HepG2 (cell line): ENCODE data around the gene DLG2. TPM values are rescaled to one million over a fixed set of nuclear protein-coding genes. Genes with fewer than 3 reads are reported as not detected.

Source experiments
- ATAC-seq: fragments of 200-7000 bp; cut with Tn5 transposase; 3 replicates; pipeline ENCODE4 v1.9.1; 2020; ENCODE audit warnings: mild to moderate bottlenecking, moderate library complexity
- BruUV-seq: library from RNA; stranded (reverse); fragments of 400-500 nt; replicated peaks from 2 replicates; lab custom pipeline; 2021; lab: Mats Ljungman, UMichigan
- CTCF ChIA-PET: fragments of 300-600 bp; formaldehyde crosslinking; extraction: SDS; loops from one replicate; lab custom pipeline; 2021; ENCODE audit warnings: low total read pairs, inconsistent platforms, low intra/inter-chr PET ratio; lab: Yijun Ruan, JAX
- POLR2A ChIA-PET: fragments of 350-600 bp; sonication (Branson Sonifier 250); formaldehyde crosslinking; loops from one replicate; lab custom pipeline; 2020; ENCODE audit warnings: antibody characterized with exemption, inconsistent platforms; lab: Yijun Ruan, JAX
- DNase-seq: peaks from one replicate; pipeline ENCODE4 v3.0.0-alpha.2; 2015; ENCODE audit warnings: low spot score
- FAIRE-seq: peaks from 3 replicates; lab custom pipeline; 2011; peaks lifted over from hg19 to GRCh38; lab: Jason Lieb, UNC
- H2AFZ ChIP-seq: one replicate; pipeline ENCODE4 v1.6.1; 2011; ENCODE audit warnings: low read length, inconsistent platforms
- H3K27ac ChIP-seq: fragments of 300-600 bp; 3 replicates; pipeline ENCODE4 v1.8.0; 2011; ENCODE audit warnings: mixed run types, mild to moderate bottlenecking, mixed read lengths, low read length, inconsistent platforms; ENCODE audit not compliant: insufficient read depth; ENCODE audit errors: extremely low read length
- H3K27me3 ChIP-seq, 2 experiments: fragments of 200-600 bp in 1 of 2; 2 replicates in 1 of 2; 3 replicates in 1 of 2; pipeline versions ENCODE4 v1.6.0 to v1.8.0; 2011; ENCODE audit warnings: low read length in 2 of 2, mild to moderate bottlenecking in 2 of 2, moderate library complexity in 2 of 2, inconsistent platforms in 1 of 2; ENCODE audit not compliant: insufficient read depth in 2 of 2, control insufficient read depth in 1 of 2
- H3K36me3 ChIP-seq, 2 experiments: fragments of 200-600 bp in 1 of 2; replicated peaks in 1 of 2; 2 replicates in 1 of 2; 3 replicates in 1 of 2; pipeline versions ENCODE4 v1.5.1 to v1.8.0; 2011; ENCODE audit warnings: low read length in 2 of 2, inconsistent platforms in 1 of 2; ENCODE audit not compliant: insufficient read depth in 2 of 2, control insufficient read depth in 1 of 2
- H3K4me1 ChIP-seq: 2 replicates; pipeline ENCODE4 v1.5.1; 2012; ENCODE audit warnings: low read length, inconsistent platforms; ENCODE audit not compliant: insufficient read depth
- H3K4me2 ChIP-seq: 2 replicates; pipeline ENCODE4 v1.6.0; 2011; ENCODE audit warnings: low read depth, low read length, inconsistent platforms
- H3K4me3 ChIP-seq, 3 experiments: fragments of 200-600 bp in 1 of 3; sonication (generic), shearing (Covaris generic) in 1 of 3; replicated peaks in 1 of 3; 2 replicates each; pipeline ENCODE4 v1.5.1; 2011 to 2016; ENCODE audit warnings: low read length in 3 of 3, inconsistent platforms in 2 of 3, low read depth in 2 of 3, mild to moderate bottlenecking in 2 of 3, control low read depth in 1 of 3, mixed read lengths in 1 of 3; ENCODE audit not compliant: insufficient read depth in 1 of 3
- H3K79me2 ChIP-seq: one replicate; pipeline ENCODE4 v1.6.1; 2011; ENCODE audit warnings: low read length, inconsistent platforms; ENCODE audit not compliant: insufficient read depth
- H3K9ac ChIP-seq: 2 replicates; pipeline ENCODE4 v1.6.0; 2011; ENCODE audit warnings: mild to moderate bottlenecking, low read depth, low read length, inconsistent platforms; ENCODE audit not compliant: insufficient read depth
- H3K9me3 ChIP-seq: 2 replicates; pipeline ENCODE4 v1.5.1; 2012; ENCODE audit warnings: mild to moderate bottlenecking, low read length
- H4K20me1 ChIP-seq: 2 replicates; pipeline ENCODE4 v1.6.0; 2011; ENCODE audit warnings: inconsistent platforms, mild to moderate bottlenecking, low read length, moderate library complexity; ENCODE audit not compliant: insufficient read depth
- ARHGAP35 ChIP-seq: sonication (generic); formaldehyde crosslinking; IDR thresholded peaks from 2 replicates; pipeline ENCODE4 v1.9.0; 2022; ENCODE audit warnings: mild to moderate bottlenecking, inconsistent platforms, moderate library complexity, missing genetic modification reagents, borderline replicate concordance
- BCLAF1 ChIP-seq: fragments of 450-650 bp; IDR thresholded peaks from 2 replicates; pipeline ENCODE4 v1.6.1; 2017; ENCODE audit warnings: mild to moderate bottlenecking
- FLYWCH1 ChIP-seq: sonication (generic); formaldehyde crosslinking; IDR thresholded peaks from 2 replicates; pipeline ENCODE4 v1.8.1; 2023; ENCODE audit warnings: mild to moderate bottlenecking, missing genetic modification reagents
- FOXP4 ChIP-seq: sonication (generic); formaldehyde crosslinking; IDR thresholded peaks from 2 replicates; pipeline ENCODE4 v1.4.0; 2020; ENCODE audit warnings: missing genetic modification reagents
- HMG20A ChIP-seq: IDR thresholded peaks from 2 replicates; pipeline ENCODE4 v1.6.1; 2016; ENCODE audit warnings: borderline replicate concordance
- MAF1 ChIP-seq: sonication (generic); formaldehyde crosslinking; IDR thresholded peaks from 2 replicates; pipeline ENCODE4 v1.5.0; 2020; ENCODE audit warnings: missing genetic modification reagents, borderline replicate concordance
- NFYC ChIP-seq: IDR thresholded peaks from 2 replicates; pipeline ENCODE4 v1.6.1; 2016; ENCODE audit warnings: missing genetic modification reagents, missing compliant biosample characterization
- NR1H2 ChIP-seq: sonication (generic); formaldehyde crosslinking; IDR thresholded peaks from 2 replicates; pipeline ENCODE4 v1.8.1; 2022; ENCODE audit warnings: low read depth, missing genetic modification reagents, borderline replicate concordance
- SCMH1 ChIP-seq: sonication (generic); formaldehyde crosslinking; IDR thresholded peaks from 2 replicates; pipeline ENCODE4 v1.9.0; 2021; ENCODE audit warnings: missing genetic modification reagents, mild to moderate bottlenecking, borderline replicate concordance
- SRSF1 ChIP-seq: fragments of 200-400 bp; formaldehyde crosslinking; optimal IDR thresholded peaks from 2 replicates; pipeline ENCODE3; 2017; ENCODE audit warnings: mild to moderate bottlenecking, low read depth, low read length, moderate library complexity
- TCF12 ChIP-seq, 2 experiments: fragments of 450-650 bp in 1 of 2; sonication (generic) in 1 of 2; formaldehyde crosslinking in 1 of 2; IDR thresholded peaks; 2 replicates each; pipeline versions ENCODE4 v1.6.1 to v1.8.0; 2017 to 2022; ENCODE audit warnings: antibody characterized with exemption in 1 of 2, mild to moderate bottlenecking in 1 of 2, missing genetic modification reagents in 1 of 2, moderate library complexity in 1 of 2
- ZNF138 ChIP-seq: sonication (generic); formaldehyde crosslinking; IDR thresholded peaks from 2 replicates; pipeline ENCODE4 v1.5.0; 2020; ENCODE audit warnings: mild to moderate bottlenecking, low read depth, missing genetic modification reagents
- ZNF441 ChIP-seq: sonication (generic); formaldehyde crosslinking; IDR thresholded peaks from 2 replicates; pipeline ENCODE4 v1.7.0; 2021; ENCODE audit warnings: missing genetic modification reagents, borderline replicate concordance
- ZNF530 ChIP-seq: sonication (generic); formaldehyde crosslinking; IDR thresholded peaks from 2 replicates; pipeline ENCODE4 v1.5.0; 2020; ENCODE audit warnings: low read depth, mild to moderate bottlenecking, missing genetic modification reagents
- ZNF768 ChIP-seq: sonication (generic); formaldehyde crosslinking; IDR thresholded peaks from 2 replicates; pipeline ENCODE4 v1.4.0; 2020; ENCODE audit warnings: missing genetic modification reagents
- ZNF773 ChIP-seq: sonication (generic); formaldehyde crosslinking; IDR thresholded peaks from 2 replicates; pipeline ENCODE4 v1.4.0; 2020; ENCODE audit warnings: missing genetic modification reagents, borderline replicate concordance
- WGBS: methylation state at CpG from one replicate; pipeline ENCODE4 v1.1.6; 2017; ENCODE audit warnings: low lambda C conversion rate; 5-methylcytosine and 5-hydroxymethylcytosine counted together
- in situ Hi-C: cut with HindIII; loops from 2 replicates; pipeline ENCODE4 v1.10.0; 2017; ENCODE audit warnings: low pct_unique_long_range_greater_than_20kb; ENCODE audit not compliant: extremely low pct_ligation_motif_present
- intact Hi-C: fragments of 100-400 bp; cut with micrococcal nuclease; formaldehyde crosslinking; loops from one replicate; pipeline ENCODE4 v1.10.0; 2022; ENCODE audit not compliant: unreplicated experiment
- polyA plus RNA-seq, 8 experiments: library from polyadenylated mRNA; depleted of rRNA in 3 of 8; stranded (reverse) in 7 of 8; unstranded in 1 of 8; fragments of >200 nt; fragmentation: Illumina TruSeq in 4 of 8; extraction: Trizol in 4 of 8; gene quantifications; 2 replicates each; pipeline versions ENCODE4 v1.2.1 to v1.2.3, GENCODE V29; 2011 to 2016; ENCODE audit warnings: low read depth in 4 of 8, missing spikeins in 1 of 8, mixed read lengths in 1 of 8; ENCODE audit not compliant: insufficient read depth in 1 of 8
- total RNA-seq, 5 experiments: library from RNA; depleted of rRNA; stranded (reverse); fragments of >200 nt; fragmentation: Illumina TruSeq; extraction: Trizol; gene quantifications; 2 replicates each; pipeline ENCODE4 v1.2.3, GENCODE V29; 2016; ENCODE audit warnings: low read depth in 1 of 5

The DLG2 gene
- total and polyA plus RNA-seq, 2 of the 13 experiments (the other 11 are each of a cell fraction or from before 2014, with no cell fraction given): 0.46 to 1.0 TPM

GRCh38 chr11:84751371-84751770 lies 875.8 kb downstream of the DLG2 start:
- 0% methylated on average over 2 of the region's 2 CpGs for WGBS
- DNase-seq (no peak), FAIRE-seq (no peak), ATAC-seq (no peak)
- CTCF ChIA-PET: no interaction called here
- Histone ChIP-seq H3K4me3 (no peak overlapping the region), H3K27me3 (no peaks in the 10 kb centered on the region), H3K4me2 (no peak overlapping the region), H3K27ac (no peak overlapping the region), H3K4me1 (no peaks in the 10 kb centered on the region), H3K79me2 (no peaks in the 10 kb centered on the region), H3K36me3 (no peaks in the 10 kb centered on the region), H3K9ac (no peak overlapping the region), H4K20me1 (no peaks in the 10 kb centered on the region), H2AFZ (no peak overlapping the region), H3K9me3 (no peaks in the 10 kb centered on the region)
- in situ Hi-C loops: no loop called here
- POLR2A ChIA-PET: no interaction called here
- no peak for TF ChIP-seq ZNF441 (CRISPR knock-in tag)
- no peak for TF ChIP-seq TCF12 (IDR thresholded peaks at IDR 0.05)
- TF ChIP-seq TCF12 (CRISPR knock-in tag; IDR thresholded peaks at IDR 0.05): no peak
- no peak for TF ChIP-seq ZNF773 (CRISPR knock-in tag)
- TF ChIP-seq NFYC (CRISPR knock-in tag): no peak
- TF ChIP-seq SCMH1 (CRISPR knock-in tag): no peak
- TF ChIP-seq ZNF768: no peak
- no peak for TF ChIP-seq FOXP4 (CRISPR knock-in tag)
- no peak for TF ChIP-seq SRSF1
- no peak for TF ChIP-seq NR1H2 (CRISPR knock-in tag)
- no peak for TF ChIP-seq HMG20A (CRISPR knock-in tag)
- TF ChIP-seq MAF1 (CRISPR knock-in tag): no peak
- no peak for TF ChIP-seq ZNF138 (CRISPR knock-in tag)
- TF ChIP-seq ZNF530 (CRISPR knock-in tag): no peak
- no peak for TF ChIP-seq ARHGAP35 (CRISPR knock-in tag)
- TF ChIP-seq BCLAF1: no peak
- no peak for TF ChIP-seq FLYWCH1
- no TSS peak for BruUV-seq
- intact Hi-C loops: no loop called here
